Endothelial cell of hepatic sinusoid (primary cell): ENCODE measurements around the gene MFSD8.
"Not testable (repeated sequence)": the region's sequence is repeated elsewhere in the genome, so short reads cannot be mapped to it uniquely, and the experiment has no call there.

Experiments used
- in situ Hi-C: cut with HindIII; loops from 2 replicates; pipeline ENCODE4 v1.10.0; 2017; ENCODE audit warnings: low sequenced_read_pairs

Gene MFSD8

GRCh38 chr4:127965062-127965802 lies at the start of gene MFSD8, which contains the start of gene ABHD18:
MFSD8 (minus strand) TSS chr4:127965173; CDS start chr4:127965133, 40 bp downstream.
ABHD18 (plus strand) TSS chr4:127965406; CDS start chr4:127982956, 17,550 bp downstream.
- in situ Hi-C loops: no loop called here

GRCh38 chr4:128009428-128009827 lies 44.5 kb upstream of the MFSD8 start:
- in situ Hi-C loops: no loop called here

GRCh38 chr4:128006592-128006991 lies 41.6 kb upstream of the MFSD8 start:
- in situ Hi-C loops: no loop called here

- in situ Hi-C loops: no loop called here
Measured at GRCh38 chr4:127997534-127998388, 32.8 kb upstream of the MFSD8 start.

- in situ Hi-C loops: not testable (repeated sequence)
Measured at GRCh38 chr4:127996521-127996920, 31.5 kb upstream of the MFSD8 start.

- in situ Hi-C loops: no loop called here
Measured at GRCh38 chr4:127995776-127996175, 30.8 kb upstream of the MFSD8 start.

GRCh38 chr4:127993151-127993550 lies 28.2 kb upstream of the MFSD8 start:
- in situ Hi-C loops: no loop called here

GRCh38 chr4:127988638-127989037 lies 23.7 kb upstream of the MFSD8 start:
- in situ Hi-C loops: no loop called here

- in situ Hi-C loops: no loop called here
Measured at GRCh38 chr4:127985989-127986388, 21.0 kb upstream of the MFSD8 start.

- in situ Hi-C loops: no loop called here
Measured at GRCh38 chr4:127982445-127982844, 17.5 kb upstream of the MFSD8 start.

GRCh38 chr4:127978930-127979329 lies 14.0 kb upstream of the MFSD8 start:
- in situ Hi-C loops: no loop called here

- in situ Hi-C loops: no loop called here
Measured at GRCh38 chr4:127975121-127975770, 10.3 kb upstream of the MFSD8 start.

GRCh38 chr4:127970925-127971324 lies 6.0 kb upstream of the MFSD8 start:
- in situ Hi-C loops: not testable (repeated sequence)

- in situ Hi-C loops: no loop called here
Measured at GRCh38 chr4:127968586-127968985, 3.6 kb upstream of the MFSD8 start.

- in situ Hi-C loops: no loop called here
Measured at GRCh38 chr4:127967141-127967775, 2.3 kb upstream of the MFSD8 start.

GRCh38 chr4:127965803-127966175 lies 816 bp upstream of the MFSD8 start:
- in situ Hi-C loops: no loop called here

GRCh38 chr4:127964426-127965061 lies 429 bp downstream of the MFSD8 start:
- in situ Hi-C loops: not testable (repeated sequence)

- in situ Hi-C loops: not testable (repeated sequence)
Measured at GRCh38 chr4:127963633-127964398, 1.2 kb downstream of the MFSD8 start.

- in situ Hi-C loops: no loop called here
Measured at GRCh38 chr4:127959794-127960193, 5.2 kb downstream of the MFSD8 start.

- in situ Hi-C loops: no loop called here
Measured at GRCh38 chr4:127957105-127957504, 7.9 kb downstream of the MFSD8 start.
